Spleen (tissue), 11 donors: ENCODE measurements around the gene ATP11C. TPM values are rescaled to one million over a fixed set of nuclear protein-coding genes. Genes with fewer than 3 reads are reported as not detected.

Source experiments
- DNase-seq: peaks from one replicate; pipeline ENCODE4 v3.0.0-alpha.2; 2020
- H3K27ac ChIP-seq, 8 donors: fragments of 200-600 bp; sonication (generic) in 7 of 8; 1 replicate in 4 of 8; 2 replicates in 4 of 8; pipeline versions ENCODE4 v1.5.0 to v1.8.0; 2016 to 2021; ENCODE audit warnings: inconsistent platforms in 4 of 8, mild to moderate bottlenecking in 4 of 8, moderate library complexity in 1 of 8
- H3K27me3 ChIP-seq, 7 donors: fragments of 200-600 bp; sonication (generic) in 6 of 7; replicated peaks in 1 of 7; 1 replicate in 4 of 7; 2 replicates in 3 of 7; pipeline versions ENCODE4 v1.5.0 to v1.8.0; 2016 to 2021; ENCODE audit warnings: inconsistent platforms in 3 of 7, mild to moderate bottlenecking in 1 of 7
- H3K36me3 ChIP-seq, 6 donors: fragments of 200-600 bp; sonication (generic) in 5 of 6; 1 replicate in 4 of 6; 2 replicates in 2 of 6; pipeline versions ENCODE4 v1.5.0 to v1.8.0; 2016 to 2021; ENCODE audit warnings: inconsistent platforms in 2 of 6
- H3K4me1 ChIP-seq, 6 donors: fragments of 200-600 bp; sonication (generic) in 5 of 6; 1 replicate in 3 of 6; 2 replicates in 3 of 6; pipeline versions ENCODE4 v1.5.0 to v1.8.0; 2016 to 2021; ENCODE audit warnings: inconsistent platforms in 3 of 6
- H3K4me3 ChIP-seq, 8 donors: fragments of 200-600 bp; sonication (generic) in 7 of 8; 1 replicate in 4 of 8; 2 replicates in 4 of 8; pipeline versions ENCODE4 v1.5.0 to v1.8.0; 2016 to 2021; ENCODE audit warnings: inconsistent platforms in 4 of 8, mild to moderate bottlenecking in 4 of 8, moderate library complexity in 2 of 8
- H3K9me3 ChIP-seq, 8 donors: fragments of 200-600 bp; sonication (generic) in 7 of 8; 1 replicate in 4 of 8; 2 replicates in 4 of 8; pipeline versions ENCODE4 v1.5.0 to v1.8.0; 2016 to 2021; ENCODE audit warnings: inconsistent platforms in 4 of 8
- POLR2A ChIP-seq, 3 donors: fragments of 450-650 bp; IDR thresholded peaks; one replicate each; pipeline ENCODE4 v1.5.1; 2017; ENCODE audit warnings: antibody characterized with exemption in 3 of 3, mild to moderate bottlenecking in 1 of 3
- POLR2AphosphoS5 ChIP-seq, 3 donors: sonication (generic); formaldehyde crosslinking; IDR thresholded peaks; one replicate each; pipeline ENCODE4 v1.5.1; 2017; ENCODE audit warnings: antibody characterized with exemption in 3 of 3
- WGBS, 5 donors: extraction: QIAGEN DNeasy Blood & Tissue Kit in 3 of 5; methylation state at CpG; one replicate each; pipeline versions ENCODE4 v1.1.5 to v1.1.7; 2013 to 2018; 5-methylcytosine and 5-hydroxymethylcytosine counted together
- intact Hi-C: fragments of 100-400 bp; cut with DNase I; formaldehyde crosslinking; loops from one replicate; pipeline ENCODE4 v1.15.0; 2023; ENCODE audit warnings: low total_unique reads
- polyA plus RNA-seq, 3 donors: library from polyadenylated mRNA; stranded (reverse); fragments of 200-250 nt; gene quantifications; one replicate each; pipeline ENCODE4 v1.2.1, GENCODE V29; 2013
- total RNA-seq, 7 donors: library from RNA; depleted of rRNA in 3 of 7; stranded (reverse); fragments of >200 nt in 3 of 7; fragmentation: NEBNext Ultra II Directional in 4 of 7; extraction: Animal tissue kit (Norgen Biotek cat#: 25700) in 4 of 7; gene quantifications; one replicate each; pipeline versions ENCODE4 v1.1.0 to v1.2.1, GENCODE V29; 2016 to 2021
- TF ChIP-seq, protein P1 (sequence below), 11 experiments: fragments of 200-600 bp in 7 of 11; fragments of 450-650 bp in 4 of 11; sonication (generic) in 4 of 11; IDR thresholded peaks in 8 of 11; conservative IDR thresholded peaks in 3 of 11; 1 replicate in 7 of 11; 2 replicates in 4 of 11; pipeline versions ENCODE4 v1.4.0 to v1.8.0; 2016 to 2021; ENCODE audit warnings: antibody characterized with exemption in 11 of 11, inconsistent platforms in 4 of 11, mild to moderate bottlenecking in 1 of 11
- donor health status: healthy with polysubstance abuse.
- donor health status: DM: no; HTN: no; CAD: no; lungs with moderate emphysema.
- donor health status: DM: no; HTN: no; CAD: no.
- donor health status: Bipolar disorder and iron deficiency.
- donor health status: healthy.
- donor health status: DM: no; HTN: no; CAD: no.
- donor health status: DM: yes; HTN: yes; CAD: no.

The ATP11C gene
- total and polyA plus RNA-seq, 10 donors, result 6.0 to 52.2 (median 28.8) TPM

DNA sequence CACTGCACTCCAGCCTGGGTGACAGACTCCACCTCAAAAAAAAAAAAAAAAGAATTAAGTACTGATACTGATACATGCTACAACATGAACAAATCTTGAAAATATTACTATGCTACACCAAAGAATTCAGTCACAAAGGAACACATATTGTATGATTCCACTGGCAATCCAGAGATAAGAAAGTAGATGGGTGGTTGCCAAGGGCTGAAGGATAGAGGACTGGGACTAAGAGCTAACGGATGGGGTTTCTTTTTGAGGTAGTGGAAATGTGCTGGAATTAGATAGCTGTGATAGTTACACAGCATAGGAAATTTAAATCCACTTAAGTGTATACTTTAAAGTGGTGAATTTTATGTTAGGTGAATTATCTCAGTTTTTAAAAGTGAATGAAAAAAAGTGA is 12.5 kb downstream of the ATP11C start:
- H3K9me3 ChIP-seq, result no peaks in the 10 kb centered on the region
- DNase-seq, result no peak
- no peak overlapping the region for H3K27ac ChIP-seq
- no peaks in the 10 kb centered on the region for H3K36me3 ChIP-seq
- WGBS, 5 donors, result 68 to 79% (median 74%) methylated on average over 1 of the region's 1 CpG
- H3K4me1 ChIP-seq, result peaks cover 0 to 16% (median 7%) of the 10 kb centered on the region in 6 donors
- no peaks in the 10 kb centered on the region for H3K27me3 ChIP-seq
- intact Hi-C loops, result no loop called here
- no peak overlapping the region for H3K4me3 ChIP-seq
- TF ChIP-seq POLR2A (IDR thresholded peaks at IDR 0.05) (no peak), POLR2AphosphoS5 (IDR thresholded peaks at IDR 0.05) (no peak)
- TF ChIP-seq, protein P1, sequence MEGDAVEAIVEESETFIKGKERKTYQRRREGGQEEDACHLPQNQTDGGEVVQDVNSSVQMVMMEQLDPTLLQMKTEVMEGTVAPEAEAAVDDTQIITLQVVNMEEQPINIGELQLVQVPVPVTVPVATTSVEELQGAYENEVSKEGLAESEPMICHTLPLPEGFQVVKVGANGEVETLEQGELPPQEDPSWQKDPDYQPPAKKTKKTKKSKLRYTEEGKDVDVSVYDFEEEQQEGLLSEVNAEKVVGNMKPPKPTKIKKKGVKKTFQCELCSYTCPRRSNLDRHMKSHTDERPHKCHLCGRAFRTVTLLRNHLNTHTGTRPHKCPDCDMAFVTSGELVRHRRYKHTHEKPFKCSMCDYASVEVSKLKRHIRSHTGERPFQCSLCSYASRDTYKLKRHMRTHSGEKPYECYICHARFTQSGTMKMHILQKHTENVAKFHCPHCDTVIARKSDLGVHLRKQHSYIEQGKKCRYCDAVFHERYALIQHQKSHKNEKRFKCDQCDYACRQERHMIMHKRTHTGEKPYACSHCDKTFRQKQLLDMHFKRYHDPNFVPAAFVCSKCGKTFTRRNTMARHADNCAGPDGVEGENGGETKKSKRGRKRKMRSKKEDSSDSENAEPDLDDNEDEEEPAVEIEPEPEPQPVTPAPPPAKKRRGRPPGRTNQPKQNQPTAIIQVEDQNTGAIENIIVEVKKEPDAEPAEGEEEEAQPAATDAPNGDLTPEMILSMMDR (IDR thresholded peaks at IDR 0.05 in 8 of 11, conservative IDR thresholded peaks at IDR 0.05 in 3 of 11), result no peak

DNA sequence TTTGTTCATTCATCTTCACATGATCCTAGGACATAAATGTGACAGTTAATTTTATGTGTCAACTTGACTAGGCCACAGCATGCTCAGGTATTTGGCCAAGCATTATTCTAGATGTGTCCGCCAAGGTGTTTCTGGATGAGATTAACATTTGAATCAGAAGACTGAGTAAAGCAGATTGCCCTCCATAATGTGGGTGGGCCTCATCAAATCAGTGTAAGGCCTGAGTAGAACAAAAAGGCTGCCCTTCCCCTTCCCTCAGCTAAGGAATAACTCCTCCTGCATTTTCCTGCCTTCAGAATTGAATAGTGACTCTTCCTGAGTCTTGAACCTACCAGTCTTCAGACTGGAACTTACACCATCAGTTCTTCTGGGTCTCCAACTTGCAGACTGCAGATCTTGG is 18.4 kb downstream of the ATP11C start:
- 77 to 100% (median 95%) methylated on average over 1 of the region's 1 CpG for WGBS, 5 donors
- H3K4me3 ChIP-seq, result no peak overlapping the region
- intact Hi-C loops, result no loop called here
- no peaks in the 10 kb centered on the region for H3K36me3 ChIP-seq
- TF ChIP-seq, protein P1 (IDR thresholded peaks at IDR 0.05 in 8 of 11, conservative IDR thresholded peaks at IDR 0.05 in 3 of 11), result no peak
- no peak for TF ChIP-seq POLR2A (IDR thresholded peaks at IDR 0.05)
- no peak for TF ChIP-seq POLR2AphosphoS5 (IDR thresholded peaks at IDR 0.05)
- DNase-seq, result no peak
- H3K9me3 ChIP-seq, result no peaks in the 10 kb centered on the region
- peaks cover 0 to 13% (median 6%) of the 10 kb centered on the region in 6 donors for H3K4me1 ChIP-seq
- H3K27me3 ChIP-seq, result no peaks in the 10 kb centered on the region
- H3K27ac ChIP-seq, result no peak overlapping the region

DNA sequence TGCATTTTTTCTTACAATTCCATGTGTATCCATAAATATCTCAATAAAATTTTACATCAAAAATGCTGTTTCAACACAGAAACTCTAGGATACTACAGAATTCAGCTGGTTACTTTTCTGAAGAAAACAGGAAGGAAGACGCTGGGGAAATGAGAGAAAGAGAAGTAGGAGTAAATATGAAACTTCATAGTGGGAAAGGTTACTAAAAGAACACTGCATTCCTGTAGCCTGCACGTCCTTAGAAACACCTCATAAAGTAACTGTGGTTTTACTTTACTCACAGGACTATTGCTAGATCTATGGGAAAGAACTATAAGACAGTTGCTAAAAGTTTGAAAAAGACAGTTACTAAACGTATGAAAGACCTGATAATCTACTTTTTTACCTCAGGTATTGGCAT is 23.1 kb downstream of the ATP11C start:
- no peaks in the 10 kb centered on the region for H3K9me3 ChIP-seq
- 15 to 38% (median 27%) methylated on average over 3 of the region's 3 CpGs for WGBS, 5 donors

DNA sequence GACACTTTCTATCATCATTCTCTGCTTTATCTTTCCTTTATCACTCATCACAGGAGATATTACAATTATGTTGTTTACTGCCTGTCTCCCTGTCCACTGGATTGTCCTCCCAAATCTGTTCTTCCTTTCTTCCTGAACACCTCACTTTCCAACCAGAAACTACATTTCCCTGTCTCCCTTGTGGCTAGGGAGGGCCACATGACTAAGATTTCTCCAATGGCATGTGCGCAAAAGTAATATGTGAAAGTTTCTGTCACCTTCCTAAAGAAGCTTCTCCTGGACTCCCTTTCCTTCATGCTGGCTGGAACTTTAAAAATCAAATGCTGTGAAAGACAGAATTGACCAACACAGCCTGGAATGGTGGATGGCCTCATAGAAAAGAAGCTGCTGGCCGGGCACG is 25.8 kb downstream of the ATP11C start:
- WGBS, 5 donors, result 89 to 100% (median 96%) methylated on average over 3 of the region's 3 CpGs
- Histone ChIP-seq H3K9me3 (no peaks in the 10 kb centered on the region), H3K4me1 (peaks cover 0 to 25% (median 15%) of the 10 kb centered on the region in 6 donors), H3K27ac (no peak overlapping the region), H3K36me3 (no peaks in the 10 kb centered on the region), H3K4me3 (no peak overlapping the region), H3K27me3 (no peaks in the 10 kb centered on the region)
- TF ChIP-seq POLR2A (IDR thresholded peaks at IDR 0.05) (no peak), POLR2AphosphoS5 (IDR thresholded peaks at IDR 0.05) (no peak)
- TF ChIP-seq, protein P1 (IDR thresholded peaks at IDR 0.05 in 8 of 11, conservative IDR thresholded peaks at IDR 0.05 in 3 of 11), result no peak
- no peak for DNase-seq
- intact Hi-C loops, result no loop called here

More for the DNA sequence above, 23.1 kb downstream of the ATP11C start:
- no peak overlapping the region for H3K4me3 ChIP-seq
- peak overlapping the region in 2 of 8 donors; percentile 15 to 28 for H3K27ac ChIP-seq
- H3K36me3 ChIP-seq, result no peaks in the 10 kb centered on the region
- TF ChIP-seq, protein P1 (IDR thresholded peaks at IDR 0.05 in 8 of 11, conservative IDR thresholded peaks at IDR 0.05 in 3 of 11), result no peak
- TF ChIP-seq POLR2AphosphoS5 (IDR thresholded peaks at IDR 0.05) (no peak), POLR2A (IDR thresholded peaks at IDR 0.05) (no peak)
- no peaks in the 10 kb centered on the region for H3K27me3 ChIP-seq
- no peak for DNase-seq
- intact Hi-C loops, result no loop called here
- H3K4me1 ChIP-seq, result peaks cover 0 to 25% (median 15%) of the 10 kb centered on the region in 6 donors
